Vagina (tissue), 2 donors: ENCODE data around the gene MX2. TPM values are rescaled to one million over a fixed set of nuclear protein-coding genes. Genes with fewer than 3 reads are reported as not detected.

Source experiments
- DNase-seq, 2 donors: peaks; one replicate each; pipeline ENCODE4 v3.0.0-alpha.2; 2017; ENCODE audit errors: extremely low spot score in 2 of 2
- H3K27ac ChIP-seq: fragments of 200-600 bp; sonication (generic); one replicate; pipeline ENCODE4 v1.5.1; 2019
- H3K27me3 ChIP-seq: fragments of 200-600 bp; sonication (generic); one replicate; pipeline ENCODE4 v1.5.1; 2019
- H3K36me3 ChIP-seq, 2 donors: fragments of 200-600 bp; sonication (generic); one replicate each; pipeline ENCODE4 v1.5.1; 2017 to 2019
- H3K4me1 ChIP-seq: fragments of 200-600 bp; sonication (generic); one replicate; pipeline ENCODE4 v1.5.1; 2019
- H3K4me3 ChIP-seq, 2 donors: fragments of 200-600 bp; sonication (generic); 1 replicate in 1 of 2; 2 replicates in 1 of 2; pipeline ENCODE4 v1.5.1; 2016 to 2019
- H3K9me3 ChIP-seq: fragments of 200-600 bp; sonication (generic); one replicate; pipeline ENCODE4 v1.5.1; 2019
- POLR2A ChIP-seq, 2 donors: fragments of 450-650 bp; IDR thresholded peaks; one replicate each; pipeline ENCODE4 v1.6.1; 2017; ENCODE audit warnings: antibody characterized with exemption in 2 of 2, mild to moderate bottlenecking in 2 of 2, moderate library complexity in 2 of 2
- POLR2AphosphoS5 ChIP-seq, 2 donors: sonication (generic); formaldehyde crosslinking; IDR thresholded peaks; one replicate each; pipeline ENCODE4 v1.9.0; 2017; ENCODE audit warnings: antibody characterized with exemption in 2 of 2, mild to moderate bottlenecking in 2 of 2, low read depth in 1 of 2; ENCODE audit not compliant: insufficient read depth in 1 of 2
- intact Hi-C: fragments of 100-400 bp; cut with DNase I; formaldehyde crosslinking; loops from one replicate; pipeline ENCODE4 v1.15.1; 2023
- total RNA-seq: library from RNA; depleted of rRNA; stranded (reverse); fragments of >200 nt; gene quantifications from one replicate; pipeline ENCODE4 v1.2.3, GENCODE V29; 2016
- TF ChIP-seq, protein P1 (sequence below), 3 experiments: fragments of 450-650 bp in 2 of 3; fragments of 200-600 bp in 1 of 3; sonication (generic) in 1 of 3; IDR thresholded peaks; one replicate each; pipeline ENCODE4 v1.5.1; 2017 to 2019; ENCODE audit warnings: antibody characterized with exemption in 3 of 3, mild to moderate bottlenecking in 2 of 3, moderate library complexity in 2 of 3

Gene MX2
- total RNA-seq, 1 donor from 2014 or later = 13.5 TPM

- Histone ChIP-seq H3K9me3 (no peaks in the 10 kb centered on the region), H3K36me3 (peaks cover 0 to 6% of the 10 kb centered on the region in 2 donors), H3K27me3 (no peaks in the 10 kb centered on the region), H3K27ac (no peak overlapping the region), H3K4me1 (no peaks in the 10 kb centered on the region), H3K4me3 (no peak overlapping the region)
- peak; percentile 71 to 77 for DNase-seq
- intact Hi-C loops = no loop called here
- TF ChIP-seq POLR2AphosphoS5 (IDR thresholded peaks at IDR 0.05; ENCODE audit: insufficient read depth in 1 of 2, low read depth in 1 of 2) = no peak
- TF ChIP-seq, protein P1, sequence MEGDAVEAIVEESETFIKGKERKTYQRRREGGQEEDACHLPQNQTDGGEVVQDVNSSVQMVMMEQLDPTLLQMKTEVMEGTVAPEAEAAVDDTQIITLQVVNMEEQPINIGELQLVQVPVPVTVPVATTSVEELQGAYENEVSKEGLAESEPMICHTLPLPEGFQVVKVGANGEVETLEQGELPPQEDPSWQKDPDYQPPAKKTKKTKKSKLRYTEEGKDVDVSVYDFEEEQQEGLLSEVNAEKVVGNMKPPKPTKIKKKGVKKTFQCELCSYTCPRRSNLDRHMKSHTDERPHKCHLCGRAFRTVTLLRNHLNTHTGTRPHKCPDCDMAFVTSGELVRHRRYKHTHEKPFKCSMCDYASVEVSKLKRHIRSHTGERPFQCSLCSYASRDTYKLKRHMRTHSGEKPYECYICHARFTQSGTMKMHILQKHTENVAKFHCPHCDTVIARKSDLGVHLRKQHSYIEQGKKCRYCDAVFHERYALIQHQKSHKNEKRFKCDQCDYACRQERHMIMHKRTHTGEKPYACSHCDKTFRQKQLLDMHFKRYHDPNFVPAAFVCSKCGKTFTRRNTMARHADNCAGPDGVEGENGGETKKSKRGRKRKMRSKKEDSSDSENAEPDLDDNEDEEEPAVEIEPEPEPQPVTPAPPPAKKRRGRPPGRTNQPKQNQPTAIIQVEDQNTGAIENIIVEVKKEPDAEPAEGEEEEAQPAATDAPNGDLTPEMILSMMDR (IDR thresholded peaks at IDR 0.05) = no peak
- no peak for TF ChIP-seq POLR2A (IDR thresholded peaks at IDR 0.05)
Observed at GRCh38 chr21:41393876-41394465, 32.1 kb downstream of the MX2 start.

DNA sequence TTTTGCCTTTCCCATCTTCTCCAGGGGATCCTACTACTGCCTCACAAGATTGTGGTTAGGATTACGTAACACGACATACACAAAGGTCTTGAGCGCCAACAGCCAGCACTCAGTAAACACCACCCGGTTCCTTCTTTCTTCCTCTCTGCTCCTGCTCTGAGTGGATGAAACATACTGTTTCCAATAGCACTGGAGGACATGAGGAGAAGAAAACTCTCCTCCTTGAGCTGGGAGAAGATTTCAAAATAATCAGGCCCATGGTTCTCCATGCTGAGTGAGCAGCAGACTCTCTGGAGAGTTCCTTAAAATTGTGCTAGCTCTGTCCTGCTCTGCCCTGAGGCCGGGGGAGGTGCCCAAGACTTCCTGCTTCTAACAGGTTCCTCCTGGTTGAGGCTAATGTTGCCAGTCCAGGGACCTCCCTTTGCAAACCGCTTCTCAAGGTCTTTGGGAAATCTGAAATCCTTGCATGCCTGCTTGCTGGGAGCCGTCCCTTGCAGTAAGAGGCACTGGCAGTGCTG lies 34.8 kb downstream of the MX2 start:
- Histone ChIP-seq H3K4me1 (no peaks in the 10 kb centered on the region), H3K27me3 (no peaks in the 10 kb centered on the region), H3K9me3 (no peaks in the 10 kb centered on the region), H3K36me3 (peaks cover 0 to 15% of the 10 kb centered on the region in 2 donors), H3K27ac (no peak overlapping the region), H3K4me3 (no peak overlapping the region)
- TF ChIP-seq POLR2AphosphoS5 (IDR thresholded peaks at IDR 0.05; ENCODE audit: insufficient read depth in 1 of 2, low read depth in 1 of 2) = peak in 1 of 2 donors; percentile 10
- TF ChIP-seq, protein P1 (IDR thresholded peaks at IDR 0.05) = no peak
- peak; percentile 58 to 82 for DNase-seq
- intact Hi-C loops = no loop called here

- peak; percentile 55 to 77 for DNase-seq
- H3K9me3 ChIP-seq = no peaks in the 10 kb centered on the region
- TF ChIP-seq POLR2A (IDR thresholded peaks at IDR 0.05) = no peak
- TF ChIP-seq, protein P1 (IDR thresholded peaks at IDR 0.05) = no peak
- TF ChIP-seq POLR2AphosphoS5 (IDR thresholded peaks at IDR 0.05; ENCODE audit: insufficient read depth in 1 of 2, low read depth in 1 of 2) = no peak
- no peaks in the 10 kb centered on the region for H3K27me3 ChIP-seq
- H3K27ac ChIP-seq = no peak overlapping the region
- intact Hi-C loops = no loop called here
- no peaks in the 10 kb centered on the region for H3K4me1 ChIP-seq
- H3K4me3 ChIP-seq = no peak overlapping the region
- H3K36me3 ChIP-seq = peaks cover 0 to 15% of the 10 kb centered on the region in 2 donors
Observed at GRCh38 chr21:41397471-41397891, 35.7 kb downstream of the MX2 start.

- intact Hi-C loops = no loop called here
- Histone ChIP-seq H3K36me3 (peaks cover 0 to 15% of the 10 kb centered on the region in 2 donors), H3K4me3 (no peak overlapping the region)
Observed at GRCh38 chr21:41398251-41398650, 36.4 kb downstream of the MX2 start.

More at GRCh38 chr21:41398251-41398650, 36.4 kb downstream of the MX2 start:
- Histone ChIP-seq H3K9me3 (no peaks in the 10 kb centered on the region), H3K27ac (no peak overlapping the region), H3K4me1 (no peaks in the 10 kb centered on the region), H3K27me3 (no peaks in the 10 kb centered on the region)
- DNase-seq = no peak
- TF ChIP-seq, protein P1 (IDR thresholded peaks at IDR 0.05) = no peak
- TF ChIP-seq POLR2AphosphoS5 (IDR thresholded peaks at IDR 0.05; ENCODE audit: insufficient read depth in 1 of 2, low read depth in 1 of 2) (no peak), POLR2A (IDR thresholded peaks at IDR 0.05) (no peak)
